Activated CD8-positive, alpha-beta memory T cell treated with anti-CD3 and anti-CD28 coated beads for 24 hours (primary cell): Measurements from ENCODE around the gene TFPI2.
"Not testable (repeated sequence)": the region's sequence is repeated elsewhere in the genome, so short reads cannot be mapped to it uniquely, and the experiment has no call there.

Experiments used
- DNase-seq: peaks from one replicate; pipeline ENCODE4 v3.0.0-alpha.2; 2020

Gene TFPI2

GRCh38 chr7:93890464-93891068 is at the start of gene TFPI2:
TSS of gene TFPI2 (minus strand) at chr7:93890753. CDS start at chr7:93890678, 75 bp downstream.
- DNase-seq = peak; percentile 58

GRCh38 chr7:93938293-93938692 is 47.7 kb upstream of the TFPI2 start:
- no peak for DNase-seq

- no peak for DNase-seq
These were observed 47.3 kb upstream of the TFPI2 start for GRCh38 chr7:93937818-93938217.

- DNase-seq = no peak
These were observed 44.5 kb upstream of the TFPI2 start for GRCh38 chr7:93935102-93935501.

GRCh38 chr7:93933156-93933555 is 42.6 kb upstream of the TFPI2 start:
- DNase-seq = no peak

- DNase-seq = no peak
These were observed 41.1 kb upstream of the TFPI2 start for GRCh38 chr7:93931655-93932054.

- DNase-seq = no peak
These were observed 37.0 kb upstream of the TFPI2 start for GRCh38 chr7:93927585-93927984.

GRCh38 chr7:93926800-93927199 is 36.2 kb upstream of the TFPI2 start:
- no peak for DNase-seq

- DNase-seq = no peak
These were observed 33.4 kb upstream of the TFPI2 start for GRCh38 chr7:93923942-93924341.

GRCh38 chr7:93923296-93923695 is 32.7 kb upstream of the TFPI2 start:
- DNase-seq = no peak

- DNase-seq = peak; percentile 65
These were observed 31.3 kb upstream of the TFPI2 start, which contains the start of gene GNG11 for GRCh38 chr7:93921607-93922566. TSS of gene GNG11 (plus strand) at chr7:93921735. CDS start at chr7:93922138, 403 bp downstream.

- DNase-seq = no peak
These were observed 30.6 kb upstream of the TFPI2 start for GRCh38 chr7:93921186-93921585.

GRCh38 chr7:93920496-93921182 is 30.1 kb upstream of the TFPI2 start:
- no peak for DNase-seq

- not testable (repeated sequence) for DNase-seq
These were observed 25.8 kb upstream of the TFPI2 start for GRCh38 chr7:93916315-93916714.

GRCh38 chr7:93915888-93916287 is 25.3 kb upstream of the TFPI2 start:
- not testable (repeated sequence) for DNase-seq

- DNase-seq = not testable (repeated sequence)
These were observed 24.8 kb upstream of the TFPI2 start for GRCh38 chr7:93915206-93915842.

- DNase-seq = no peak
These were observed 24.1 kb upstream of the TFPI2 start for GRCh38 chr7:93914581-93915066.

GRCh38 chr7:93913197-93913596 is 22.6 kb upstream of the TFPI2 start:
- no peak for DNase-seq

- not testable (repeated sequence) for DNase-seq
These were observed 21.1 kb upstream of the TFPI2 start for GRCh38 chr7:93911661-93912060.

- DNase-seq = not testable (repeated sequence)
These were observed 20.7 kb upstream of the TFPI2 start for GRCh38 chr7:93911242-93911641.

GRCh38 chr7:93910076-93910994 is 19.8 kb upstream of the TFPI2 start:
- DNase-seq = no peak

- DNase-seq = no peak
These were observed 15.7 kb upstream of the TFPI2 start, which contains the start of gene GNGT1 for GRCh38 chr7:93906267-93906666. TSS of gene GNGT1 (plus strand) at chr7:93906567. CDS start at chr7:93906747, 180 bp downstream.
